ENCODE data around the gene ACTA2.

- TF ChIP-seq GLIS3 (CRISPR knock-in tag; IDR thresholded peaks at IDR 0.05), result no peak
- TF ChIP-seq ZNF70 (CRISPR knock-in tag; IDR thresholded peaks at IDR 0.05), result no peak
- no peak for TF ChIP-seq ZFP30 (CRISPR knock-in tag; IDR thresholded peaks at IDR 0.05)
- TF ChIP-seq TCF4 (CRISPR knock-in tag; IDR thresholded peaks at IDR 0.05; ENCODE audit: borderline replicate concordance), result no peak
- TF ChIP-seq ZNF565 (CRISPR knock-in tag; conservative IDR thresholded peaks at IDR 0.05; ENCODE audit: low read depth), result no peak
These were observed 56.1 kb downstream of the ACTA2 start for GRCh38 chr10:88896372-88896993.

Measured in SK-N-SH treated with all-trans-retinoic acid at 6 μM for 48 hours (cell line).